Stimulated activated CD8-positive, alpha-beta memory T cell treated with anti-CD3 and anti-CD28 coated beads, Interleukin-2, amount 100 ng/mL, for 48 hours (primary cell): ENCODE data around the gene SIGLEC12.
A peak's percentile ranks its signal among the peaks of the same experiment; 100 is the strongest.
"Not testable (repeated sequence)": the region's sequence is repeated elsewhere in the genome, so short reads cannot be mapped to it uniquely, and the experiment has no call there.

Experiments
- DNase-seq, 2 donors: peaks; one replicate each; pipeline ENCODE4 v3.0.0-alpha.2; 2020; ENCODE audit warnings: low read depth in 2 of 2

SIGLEC12 gene

GRCh38 chr19:51458051-51458645 lies 43.5 kb downstream of the SIGLEC12 start, which contains the start of gene SIGLEC8:
SIGLEC8 (minus strand) TSS chr19:51458454; CDS start chr19:51458387, 67 bp downstream.
- DNase-seq: no peak

- no peak for DNase-seq
These were observed 44.1 kb downstream of the SIGLEC12 start for GRCh38 chr19:51457351-51458013.

GRCh38 chr19:51456541-51457290 lies 44.9 kb downstream of the SIGLEC12 start:
- no peak for DNase-seq

- DNase-seq: peak in 1 of 2 donors; percentile 53
These were observed 50.8 kb downstream of the SIGLEC12 start for GRCh38 chr19:51450730-51451307.

- peak; percentile 45 to 60 for DNase-seq
These were observed 53.1 kb downstream of the SIGLEC12 start for GRCh38 chr19:51448411-51449016.

- DNase-seq: no peak
These were observed 53.6 kb downstream of the SIGLEC12 start for GRCh38 chr19:51448011-51448410.

- not testable (repeated sequence) for DNase-seq
These were observed 54.1 kb downstream of the SIGLEC12 start for GRCh38 chr19:51447510-51447909.

- peak; percentile 72 to 81 for DNase-seq
These were observed 59.9 kb downstream of the SIGLEC12 start for GRCh38 chr19:51441410-51442390.
